GM12892 (cell line): ENCODE data around the gene RASSF5.
A peak's percentile ranks its signal among the peaks of the same experiment; 100 is the strongest.
"Not testable (repeated sequence)": the region's sequence is repeated elsewhere in the genome, so short reads cannot be mapped to it uniquely, and the experiment has no call there.

Experiments
- DNase-seq: peaks from one replicate; pipeline ENCODE4 v3.0.0; 2011; ENCODE audit not compliant: insufficient read length
- FAIRE-seq: peaks from 2 replicates; lab custom pipeline; 2011; peaks lifted over from hg19 to GRCh38; lab: Jason Lieb, UNC
- POLR2A ChIP-seq: IDR thresholded peaks from 2 replicates; pipeline ENCODE4 v1.6.1; 2011; ENCODE audit warnings: low read depth, low read length, control low read depth
- POLR2AphosphoS5 ChIP-seq: IDR thresholded peaks from 2 replicates; pipeline ENCODE4 v1.6.1; 2011; ENCODE audit warnings: low read depth, low read length, control low read depth
- TAF1 ChIP-seq: IDR thresholded peaks from 2 replicates; pipeline ENCODE4 v1.6.1; 2011; ENCODE audit warnings: low read depth, mild to moderate bottlenecking, control low read depth, low read length, borderline replicate concordance

Gene RASSF5

GRCh38 chr1:206579747-206580437 is 72.6 kb downstream of the RASSF5 start:
- DNase-seq (peak; percentile 54), FAIRE-seq (peak; percentile 77)
- TF ChIP-seq POLR2AphosphoS5 (no peak), TAF1 (no peak), POLR2A (no peak)

- no peak for TF ChIP-seq POLR2A
- TF ChIP-seq TAF1: no peak
- TF ChIP-seq POLR2AphosphoS5: no peak
- FAIRE-seq: no peak
- DNase-seq: no peak
Measured at GRCh38 chr1:206580438-206581113, 73.2 kb downstream of the RASSF5 start.

GRCh38 chr1:206581114-206581497 is 73.8 kb downstream of the RASSF5 start:
- DNase-seq, FAIRE-seq: not testable (repeated sequence)

GRCh38 chr1:206581571-206581981 is 74.2 kb downstream of the RASSF5 start:
- TF ChIP-seq POLR2AphosphoS5 (no peak), POLR2A (no peak), TAF1 (no peak)
- FAIRE-seq: no peak
- DNase-seq: no peak

GRCh38 chr1:206582537-206582936 is 75.2 kb downstream of the RASSF5 start:
- no peak for TF ChIP-seq POLR2A
- TF ChIP-seq TAF1: no peak
- TF ChIP-seq POLR2AphosphoS5: no peak
- FAIRE-seq (no peak), DNase-seq (no peak)

- FAIRE-seq (no peak), DNase-seq (no peak)
- TF ChIP-seq TAF1: no peak
- TF ChIP-seq POLR2A: no peak
Measured at GRCh38 chr1:206582971-206583706, 75.8 kb downstream of the RASSF5 start.

GRCh38 chr1:206583707-206584648 is 76.6 kb downstream of the RASSF5 start:
- FAIRE-seq (peak; percentile 87), DNase-seq (peak; percentile 69)
- no peak for TF ChIP-seq POLR2AphosphoS5
- no peak for TF ChIP-seq TAF1
- TF ChIP-seq POLR2A: no peak; the same call in 1 of the 2 replicates

GRCh38 chr1:206584683-206585082 is 77.4 kb downstream of the RASSF5 start:
- TF ChIP-seq TAF1: no peak
- no peak for TF ChIP-seq POLR2A
- TF ChIP-seq POLR2AphosphoS5: no peak
- DNase-seq (no peak), FAIRE-seq (no peak)

GRCh38 chr1:206586501-206587445 is 79.4 kb downstream of the RASSF5 start:
- TF ChIP-seq POLR2AphosphoS5 (no peak), TAF1 (no peak), POLR2A (no peak)
- no peak for DNase-seq
- no peak for FAIRE-seq

GRCh38 chr1:206587904-206588303 is 80.6 kb downstream of the RASSF5 start:
- no peak for FAIRE-seq
- TF ChIP-seq POLR2A: no peak
- TF ChIP-seq TAF1: no peak
- TF ChIP-seq POLR2AphosphoS5: no peak
- DNase-seq: no peak
